BE2C (cell line): Measurements from ENCODE around the gene HOXB7.

ENCODE experiments used
- DNase-seq: peaks from one replicate; pipeline ENCODE4 v3.0.0-alpha.2; 2020
- H3K27me3 ChIP-seq: fragments of 250-450 bp; sonication (Bioruptor Pico); 2 replicates; pipeline ENCODE4 v1.5.1; 2020; ENCODE audit warnings: mild to moderate bottlenecking
- H3K36me3 ChIP-seq: fragments of 250-450 bp; sonication (Bioruptor Pico); 2 replicates; pipeline ENCODE4 v1.5.1; 2020; ENCODE audit warnings: mild to moderate bottlenecking
- H3K4me1 ChIP-seq: fragments of 250-450 bp; sonication (Bioruptor Pico); 2 replicates; pipeline ENCODE4 v1.5.1; 2020
- H3K4me3 ChIP-seq: 2 replicates; pipeline ENCODE4 v1.5.1; 2011; ENCODE audit warnings: low read depth, low read length
- H3K9me3 ChIP-seq: fragments of 250-450 bp; sonication (Bioruptor Pico); 2 replicates; pipeline ENCODE4 v1.5.1; 2020
- TF ChIP-seq, protein P1 (sequence below): IDR thresholded peaks from 2 replicates; pipeline ENCODE4 v1.5.1; 2012; ENCODE audit warnings: mild to moderate bottlenecking, low read depth, low read length

The HOXB7 gene

DNA sequence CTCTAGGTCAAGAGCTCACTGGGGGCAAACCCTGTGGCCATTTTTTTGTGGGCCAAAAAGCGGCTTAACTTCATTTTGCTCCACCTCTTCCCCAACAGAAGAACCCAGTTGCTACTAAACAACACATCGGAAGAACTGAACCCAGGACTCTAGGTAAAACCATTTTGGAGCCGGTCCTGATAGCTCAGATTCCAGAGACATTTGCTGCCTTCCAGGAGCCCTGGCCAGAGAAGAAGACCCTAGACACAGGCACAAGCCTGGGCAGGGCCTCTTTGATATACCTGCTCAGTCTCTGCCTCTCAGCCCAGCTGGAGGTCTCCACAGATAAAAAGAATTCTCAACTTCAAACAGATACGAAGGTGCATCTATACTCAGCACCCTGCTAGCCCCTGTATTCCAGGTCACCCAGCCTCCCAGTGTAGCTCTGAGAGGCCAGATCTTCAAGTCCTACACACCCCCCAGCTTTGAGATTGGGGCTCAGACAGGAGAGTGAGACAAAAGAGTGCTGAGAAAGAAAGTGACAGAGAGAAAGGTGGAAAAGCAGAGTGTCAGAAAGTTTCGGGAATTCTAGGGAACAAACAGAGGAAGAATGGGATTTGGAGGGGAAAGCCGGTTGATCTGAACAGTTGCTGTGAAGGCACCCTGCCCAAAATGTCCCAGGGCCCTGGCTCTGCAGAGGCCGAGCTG is 21.9 kb upstream of the HOXB7 start:
- no peak for DNase-seq
- H3K9me3 ChIP-seq = no peaks in the 10 kb centered on the region
- H3K4me1 ChIP-seq = no peaks in the 10 kb centered on the region
- peaks cover 100% of the 10 kb centered on the region for H3K27me3 ChIP-seq
- H3K4me3 ChIP-seq = no peak overlapping the region
- TF ChIP-seq, protein P1, sequence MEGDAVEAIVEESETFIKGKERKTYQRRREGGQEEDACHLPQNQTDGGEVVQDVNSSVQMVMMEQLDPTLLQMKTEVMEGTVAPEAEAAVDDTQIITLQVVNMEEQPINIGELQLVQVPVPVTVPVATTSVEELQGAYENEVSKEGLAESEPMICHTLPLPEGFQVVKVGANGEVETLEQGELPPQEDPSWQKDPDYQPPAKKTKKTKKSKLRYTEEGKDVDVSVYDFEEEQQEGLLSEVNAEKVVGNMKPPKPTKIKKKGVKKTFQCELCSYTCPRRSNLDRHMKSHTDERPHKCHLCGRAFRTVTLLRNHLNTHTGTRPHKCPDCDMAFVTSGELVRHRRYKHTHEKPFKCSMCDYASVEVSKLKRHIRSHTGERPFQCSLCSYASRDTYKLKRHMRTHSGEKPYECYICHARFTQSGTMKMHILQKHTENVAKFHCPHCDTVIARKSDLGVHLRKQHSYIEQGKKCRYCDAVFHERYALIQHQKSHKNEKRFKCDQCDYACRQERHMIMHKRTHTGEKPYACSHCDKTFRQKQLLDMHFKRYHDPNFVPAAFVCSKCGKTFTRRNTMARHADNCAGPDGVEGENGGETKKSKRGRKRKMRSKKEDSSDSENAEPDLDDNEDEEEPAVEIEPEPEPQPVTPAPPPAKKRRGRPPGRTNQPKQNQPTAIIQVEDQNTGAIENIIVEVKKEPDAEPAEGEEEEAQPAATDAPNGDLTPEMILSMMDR = no peak
- H3K36me3 ChIP-seq = no peaks in the 10 kb centered on the region

- peaks cover 100% of the 10 kb centered on the region for H3K27me3 ChIP-seq
- H3K36me3 ChIP-seq = no peaks in the 10 kb centered on the region
- TF ChIP-seq, protein P1 = no peak
- no peak overlapping the region for H3K4me3 ChIP-seq
- DNase-seq = no peak
- no peaks in the 10 kb centered on the region for H3K4me1 ChIP-seq
- H3K9me3 ChIP-seq = no peaks in the 10 kb centered on the region
Observed at GRCh38 chr17:48631693-48632578, 21.1 kb upstream of the HOXB7 start.

GRCh38 chr17:48630925-48631692 is 20.3 kb upstream of the HOXB7 start:
- Histone ChIP-seq H3K27me3 (peaks cover 99% of the 10 kb centered on the region), H3K4me3 (no peak overlapping the region), H3K36me3 (no peaks in the 10 kb centered on the region), H3K4me1 (no peaks in the 10 kb centered on the region), H3K9me3 (no peaks in the 10 kb centered on the region)
- no peak for DNase-seq
- TF ChIP-seq, protein P1 = no peak

- Histone ChIP-seq H3K4me3 (no peak overlapping the region), H3K36me3 (no peaks in the 10 kb centered on the region), H3K9me3 (no peaks in the 10 kb centered on the region), H3K27me3 (peaks cover 99% of the 10 kb centered on the region), H3K4me1 (no peaks in the 10 kb centered on the region)
- TF ChIP-seq, protein P1 = no peak
- no peak for DNase-seq
Observed at GRCh38 chr17:48630009-48630924, 19.4 kb upstream of the HOXB7 start.

DNA sequence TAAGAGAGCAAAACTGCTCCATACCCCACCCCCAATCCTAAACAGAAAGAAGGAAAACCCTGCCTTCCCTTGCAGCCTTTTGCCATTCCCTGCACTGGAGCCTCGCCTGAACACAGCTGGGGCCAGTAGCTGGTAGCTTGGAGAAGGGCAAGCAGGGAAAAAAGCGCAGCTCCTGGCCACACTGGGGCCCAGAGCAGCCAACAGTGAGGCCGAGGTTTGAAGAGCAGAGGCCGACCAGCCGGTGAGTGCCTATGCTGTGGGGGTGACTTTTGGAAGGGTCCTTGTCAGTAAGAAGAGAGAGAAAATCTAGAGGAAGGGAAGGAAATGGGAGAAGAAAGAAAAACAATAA is 18.6 kb upstream of the HOXB7 start:
- TF ChIP-seq, protein P1 = no peak
- Histone ChIP-seq H3K9me3 (no peaks in the 10 kb centered on the region), H3K36me3 (no peaks in the 10 kb centered on the region), H3K27me3 (peaks cover 99% of the 10 kb centered on the region), H3K4me1 (no peaks in the 10 kb centered on the region), H3K4me3 (no peak overlapping the region)
- no peak for DNase-seq
